Keratinocyte (primary cell): ENCODE measurements around the gene THNSL1. TPM values are rescaled to one million over a fixed set of nuclear protein-coding genes. Genes with fewer than 3 reads are reported as not detected.

Experiments used
- DNase-seq: peaks from one replicate; pipeline ENCODE4 v3.0.0-alpha.2; 2011; ENCODE audit warnings: low read depth, missing footprints, low spot score
- FAIRE-seq: peaks from 2 replicates; lab custom pipeline; 2011; peaks lifted over from hg19 to GRCh38; lab: Jason Lieb, UNC
- H2AFZ ChIP-seq: 2 replicates; pipeline ENCODE4 v1.6.0; 2012; ENCODE audit warnings: low read length, control low read depth, inconsistent platforms; ENCODE audit not compliant: control insufficient read depth
- H3K27ac ChIP-seq: 2 replicates; pipeline ENCODE4 v1.5.1; 2011; ENCODE audit warnings: low read length; ENCODE audit not compliant: control insufficient read depth, insufficient read depth
- H3K27me3 ChIP-seq: 3 replicates; pipeline ENCODE4 v1.6.0; 2011; ENCODE audit warnings: low read length; ENCODE audit not compliant: control insufficient read depth, insufficient read depth; ENCODE audit errors: extremely low read depth
- H3K36me3 ChIP-seq, 2 experiments: 2 replicates in 1 of 2; 3 replicates in 1 of 2; pipeline ENCODE4 v1.5.1; 2011; ENCODE audit warnings: low read length in 2 of 2, mild to moderate bottlenecking in 1 of 2; ENCODE audit not compliant: control insufficient read depth in 2 of 2, insufficient read depth in 2 of 2; ENCODE audit errors: extremely low read depth in 1 of 2
- H3K4me1 ChIP-seq: 3 replicates; pipeline ENCODE4 v1.5.1; 2011; ENCODE audit warnings: low read length; ENCODE audit not compliant: control insufficient read depth, insufficient read depth; ENCODE audit errors: extremely low read depth
- H3K4me2 ChIP-seq: 3 replicates; pipeline ENCODE4 v1.6.0; 2011; ENCODE audit warnings: low read depth, low read length; ENCODE audit not compliant: control insufficient read depth, insufficient read depth; ENCODE audit errors: extremely low read depth
- H3K4me3 ChIP-seq, 3 experiments: fragments of 200-600 bp in 1 of 3; sonication (generic) in 1 of 3; 2 replicates in 2 of 3; 3 replicates in 1 of 3; pipeline ENCODE4 v1.5.1; 2011 to 2016; ENCODE audit warnings: low read length in 3 of 3, mild to moderate bottlenecking in 3 of 3, control low read depth in 2 of 3, inconsistent platforms in 1 of 3, low read depth in 1 of 3, mixed read lengths in 1 of 3, mixed run types in 1 of 3, moderate library complexity in 1 of 3; ENCODE audit not compliant: control insufficient read depth in 2 of 3, insufficient read depth in 2 of 3; ENCODE audit errors: extremely low read depth in 1 of 3
- H3K79me2 ChIP-seq: 2 replicates; pipeline ENCODE4 v1.6.0; 2012; ENCODE audit warnings: low read length; ENCODE audit not compliant: control insufficient read depth, insufficient read depth
- H3K9ac ChIP-seq: 3 replicates; pipeline ENCODE4 v1.6.0; 2011; ENCODE audit warnings: low read length; ENCODE audit not compliant: control insufficient read depth, insufficient read depth; ENCODE audit errors: extremely low read depth
- H3K9me1 ChIP-seq: 3 replicates; pipeline ENCODE4 v1.6.0; 2011; ENCODE audit warnings: low read length; ENCODE audit not compliant: control insufficient read depth, insufficient read depth; ENCODE audit errors: extremely low read depth
- H3K9me3 ChIP-seq: 2 replicates; pipeline ENCODE4 v1.5.1; 2012; ENCODE audit warnings: low read depth, low read length; ENCODE audit not compliant: control insufficient read depth
- H4K20me1 ChIP-seq: 3 replicates; pipeline ENCODE4 v1.6.0; 2011; ENCODE audit warnings: low read length; ENCODE audit not compliant: control insufficient read depth, insufficient read depth; ENCODE audit errors: extremely low read depth
- CTCF ChIP-seq, 3 experiments: IDR thresholded peaks in 1 of 3; conservative IDR thresholded peaks in 1 of 3; optimal IDR thresholded peaks in 1 of 3; 2 replicates in 2 of 3; 3 replicates in 1 of 3; pipeline versions ENCODE3 to v1.5.1; 2011; ENCODE audit warnings: low read length in 3 of 3, mild to moderate bottlenecking in 3 of 3, moderate library complexity in 2 of 3, control low read depth in 1 of 3, inconsistent platforms in 1 of 3; ENCODE audit not compliant: insufficient read depth in 2 of 3; ENCODE audit errors: extremely low read depth in 1 of 3
- EZH2 ChIP-seq: IDR thresholded peaks from one replicate; pipeline ENCODE4 v1.6.1; 2012; ENCODE audit warnings: inconsistent platforms, mild to moderate bottlenecking, low read length, moderate library complexity
- dilution Hi-C: fragments of 300-500 bp; cut with MboI; formaldehyde crosslinking; loops from one replicate; pipeline ENCODE4 v1.7.0; 2020; ENCODE audit warnings: low sequenced_read_pairs; ENCODE audit not compliant: extremely low pct_ligation_motif_present
- polyA plus RNA-seq, 5 experiments: library from polyadenylated mRNA; depleted of rRNA in 3 of 5; stranded (reverse) in 3 of 5; stranded (forward) in 1 of 5; unstranded in 1 of 5; fragments of >200 nt; gene quantifications; 1 replicate in 1 of 5; 2 replicates in 3 of 5; 3 replicates in 1 of 5; pipeline versions ENCODE4 v1.2.1 to v1.2.3, GENCODE V29; 2011 to 2012; ENCODE audit warnings: missing spikeins in 2 of 5, low read depth in 1 of 5, low replicate concordance in 1 of 5

THNSL1 gene
- polyA plus RNA-seq, 1 donor (not counting 4 experiments of a cell fraction or from before 2014, with no cell fraction given): 4.1 TPM

GRCh38 chr10:25039531-25039930 is 23.1 kb downstream of the THNSL1 start:
- H3K27ac ChIP-seq: no peak overlapping the region
- H4K20me1 ChIP-seq: no peaks in the 10 kb centered on the region
- H3K9me1 ChIP-seq: no peaks in the 10 kb centered on the region
- DNase-seq: no peak
- no peaks in the 10 kb centered on the region for H3K4me1 ChIP-seq
- no peaks in the 10 kb centered on the region for H3K9me3 ChIP-seq
- no peak for FAIRE-seq
- H3K4me2 ChIP-seq: no peak overlapping the region
- H3K36me3 ChIP-seq: no peaks in the 10 kb centered on the region
- H3K79me2 ChIP-seq: no peaks in the 10 kb centered on the region
- no peaks in the 10 kb centered on the region for H3K27me3 ChIP-seq
- H3K4me3 ChIP-seq: no peak overlapping the region
- no peak overlapping the region for H3K9ac ChIP-seq
- TF ChIP-seq CTCF (optimal IDR thresholded peaks at IDR 0.05 in 1 of 3, IDR thresholded peaks at IDR 0.05 in 1 of 3, conservative IDR thresholded peaks at IDR 0.05 in 1 of 3; ENCODE audit: extremely low read depth in 1 of 3, insufficient read depth in 2 of 3, low read length in 3 of 3) (no peak), EZH2 (no peak)
- H2AFZ ChIP-seq: no peak overlapping the region
- dilution Hi-C loops: no loop called here

- DNase-seq (no peak), FAIRE-seq (no peak)
- no peak overlapping the region for H3K4me2 ChIP-seq
- H3K36me3 ChIP-seq: no peaks in the 10 kb centered on the region
- H4K20me1 ChIP-seq: no peaks in the 10 kb centered on the region
- dilution Hi-C loops: no loop called here
- no peaks in the 10 kb centered on the region for H3K79me2 ChIP-seq
- H3K9me1 ChIP-seq: no peaks in the 10 kb centered on the region
- peaks cover 12% of the 10 kb centered on the region for H3K4me1 ChIP-seq
- TF ChIP-seq EZH2 (no peak), CTCF (optimal IDR thresholded peaks at IDR 0.05 in 1 of 3, IDR thresholded peaks at IDR 0.05 in 1 of 3, conservative IDR thresholded peaks at IDR 0.05 in 1 of 3; ENCODE audit: extremely low read depth in 1 of 3, insufficient read depth in 2 of 3, low read length in 3 of 3) (no peak)
- no peaks in the 10 kb centered on the region for H3K27me3 ChIP-seq
- H3K9me3 ChIP-seq: no peaks in the 10 kb centered on the region
- no peak overlapping the region for H3K4me3 ChIP-seq
- no peak overlapping the region for H3K9ac ChIP-seq
- H3K27ac ChIP-seq: no peak overlapping the region
- no peak overlapping the region for H2AFZ ChIP-seq
These were observed 30.2 kb downstream of the THNSL1 start for GRCh38 chr10:25046641-25047040.
